T47D (cell line): ENCODE data around the gene OR2AT4.
"Not testable (repeated sequence)": the region's sequence is repeated elsewhere in the genome, so short reads cannot be mapped to it uniquely, and the experiment has no call there.

Experiments used
- DNase-seq, 2 experiments: peaks; one replicate each; pipeline versions ENCODE4 v3.0.0 to v3.0.0-alpha.2; 2011 to 2012; ENCODE audit warnings: low read depth in 1 of 2, low spot score in 1 of 2
- JUND ChIP-seq: IDR thresholded peaks from 2 replicates; pipeline ENCODE4 v1.6.1; 2012; ENCODE audit warnings: low read depth
- in situ Hi-C: cut with HindIII; loops from 2 replicates; pipeline ENCODE4 v1.10.0; 2016; ENCODE audit warnings: low sequenced_read_pairs, low pct_unique_long_range_greater_than_20kb

OR2AT4 gene

DNA sequence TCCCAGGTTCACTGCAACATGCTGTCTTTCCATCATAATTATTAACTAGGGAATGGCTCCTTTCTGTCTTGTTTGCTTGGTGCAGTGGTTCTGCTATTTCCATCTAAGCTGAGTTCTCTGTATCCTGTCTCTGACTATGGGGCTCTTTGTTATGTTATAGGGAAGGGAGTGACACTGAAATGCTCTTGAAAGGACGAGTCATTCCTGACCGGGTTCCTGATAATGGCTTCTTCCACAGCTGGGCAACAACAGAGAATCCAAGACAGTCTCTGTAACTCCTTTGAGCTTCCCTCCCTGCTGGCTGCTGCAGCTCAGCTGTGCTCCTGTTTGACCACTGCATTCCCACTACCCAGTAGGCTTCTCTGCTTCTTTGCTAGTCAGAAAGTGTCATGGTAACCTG is 24.1 kb downstream of the OR2AT4 start:
- no peak for TF ChIP-seq JUND
- in situ Hi-C loops: no loop called here
- DNase-seq: no peak

GRCh38 chr11:75069473-75069872 is 27.2 kb downstream of the OR2AT4 start:
- no peak for DNase-seq
- no peak for TF ChIP-seq JUND
- in situ Hi-C loops: no loop called here

DNA sequence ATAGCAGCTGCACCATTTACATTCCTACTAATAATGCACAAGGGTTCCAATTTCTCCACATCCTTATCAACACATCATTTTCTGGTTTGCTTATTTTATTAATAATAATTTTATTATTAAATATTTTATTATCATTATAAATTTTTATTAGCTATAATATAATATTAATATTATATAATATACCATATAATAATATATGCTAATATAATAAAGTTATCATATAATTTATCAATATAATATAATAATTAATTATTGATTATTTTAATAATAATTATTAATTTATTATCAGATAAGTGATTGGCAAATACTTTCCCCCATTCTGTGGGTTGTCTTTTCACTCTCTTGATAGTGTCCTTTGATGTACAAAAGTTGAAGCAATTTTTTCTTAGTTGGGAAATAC is 27.7 kb downstream of the OR2AT4 start:
- DNase-seq: no peak
- TF ChIP-seq JUND: no peak
- in situ Hi-C loops: no loop called here

DNA sequence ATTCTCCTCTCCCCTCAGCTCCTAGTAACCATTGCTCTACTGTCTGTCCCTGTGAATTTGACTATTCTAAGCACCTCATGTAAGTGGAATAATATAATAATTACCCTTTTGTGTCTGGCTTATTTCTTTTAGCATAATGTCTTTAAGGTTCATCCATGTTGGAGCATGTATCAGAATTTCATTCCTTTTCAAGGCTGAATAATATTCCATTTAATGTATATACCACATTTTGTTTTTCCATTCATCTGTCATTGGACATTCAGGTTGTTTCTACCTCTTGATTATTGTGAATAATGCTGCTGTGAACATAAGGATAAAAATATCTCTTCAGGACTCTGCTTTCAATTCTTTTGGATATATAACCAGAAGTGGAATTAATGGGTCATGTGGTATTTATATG is 28.1 kb downstream of the OR2AT4 start:
- TF ChIP-seq JUND: no peak
- no peak for DNase-seq
- in situ Hi-C loops: no loop called here

- TF ChIP-seq JUND: no peak
- DNase-seq: no peak
- in situ Hi-C loops: no loop called here
Measured at GRCh38 chr11:75066061-75066460, 30.6 kb downstream of the OR2AT4 start.

DNA sequence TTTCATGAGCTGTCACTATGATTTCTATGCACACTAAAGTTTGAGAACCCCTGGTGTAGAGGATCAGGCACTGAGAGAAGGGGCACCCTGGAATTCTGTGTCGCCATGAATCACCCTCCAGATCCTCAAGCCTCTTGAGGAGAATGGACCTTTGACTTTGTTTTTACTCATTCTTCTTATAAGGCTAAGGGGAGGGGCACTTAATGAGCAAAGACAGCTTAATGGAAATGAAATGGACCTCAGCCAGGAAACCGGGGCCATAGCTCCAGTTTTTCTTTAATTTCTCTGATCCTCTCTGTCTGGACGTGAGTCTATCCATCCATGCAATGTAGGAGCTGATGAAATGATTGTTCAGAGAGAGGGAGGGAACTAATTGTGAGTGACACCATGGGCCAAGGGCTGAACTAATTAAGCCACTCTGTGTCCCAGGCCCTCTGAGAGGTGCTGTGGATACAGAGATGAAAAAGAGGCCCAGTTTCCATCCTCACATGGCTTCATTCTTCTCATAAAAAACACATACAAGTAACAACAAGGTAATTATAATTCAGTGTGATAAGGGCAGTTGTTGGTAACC is 32.8 kb downstream of the OR2AT4 start:
- TF ChIP-seq JUND: no peak
- DNase-seq: no peak
- in situ Hi-C loops: no loop called here

GRCh38 chr11:75059299-75059698 is 37.4 kb downstream of the OR2AT4 start:
- no peak for DNase-seq
- in situ Hi-C loops: no loop called here
- no peak for TF ChIP-seq JUND

- no peak for DNase-seq
- in situ Hi-C loops: no loop called here
- TF ChIP-seq JUND: no peak
Measured at GRCh38 chr11:75056814-75057213, 39.9 kb downstream of the OR2AT4 start.

GRCh38 chr11:75055511-75055910 is 41.2 kb downstream of the OR2AT4 start:
- in situ Hi-C loops: no loop called here
- no peak for DNase-seq
- no peak for TF ChIP-seq JUND

DNA sequence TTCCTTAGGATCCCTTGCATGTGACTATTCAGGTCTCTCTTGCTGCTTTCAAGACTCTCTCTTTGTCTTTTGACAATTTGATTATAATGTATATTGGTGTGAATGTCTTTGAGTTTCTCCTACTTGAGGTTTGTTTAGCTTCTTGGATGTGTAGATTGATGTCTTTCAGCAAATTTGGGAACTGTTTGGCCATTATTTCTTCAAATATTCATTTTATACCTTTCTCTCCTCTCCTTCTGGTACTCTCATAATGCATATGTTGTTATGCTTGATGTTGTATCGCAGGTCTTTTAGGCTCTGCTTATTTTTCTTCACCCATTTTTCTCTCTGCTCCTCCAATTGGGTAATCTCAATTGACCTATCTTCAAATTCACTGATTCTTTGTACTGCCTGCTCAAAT is 44.2 kb downstream of the OR2AT4 start:
- in situ Hi-C loops: no loop called here
- DNase-seq: no peak
- no peak for TF ChIP-seq JUND

DNA sequence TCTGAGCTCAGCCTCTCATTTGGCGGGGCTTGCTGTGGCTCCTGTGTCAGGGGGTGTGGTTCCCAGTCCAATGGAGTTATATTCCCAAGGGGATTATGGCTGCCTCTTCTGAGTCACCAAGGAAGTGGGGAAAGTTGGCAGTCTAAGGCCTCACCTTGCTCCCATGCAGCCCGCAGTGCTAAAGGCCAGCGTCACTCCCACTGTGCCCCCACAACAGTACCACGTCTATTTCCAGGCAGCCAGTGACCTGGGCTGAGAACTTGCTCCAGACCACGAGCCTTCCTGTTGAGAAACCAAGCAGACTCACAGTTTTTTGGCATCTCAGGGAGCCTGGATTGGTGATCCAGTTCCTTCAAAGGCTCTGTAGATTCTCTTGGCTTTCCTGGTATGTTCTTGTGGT is 45.6 kb downstream of the OR2AT4 start:
- in situ Hi-C loops: no loop called here
- no peak for DNase-seq
- TF ChIP-seq JUND: no peak

DNA sequence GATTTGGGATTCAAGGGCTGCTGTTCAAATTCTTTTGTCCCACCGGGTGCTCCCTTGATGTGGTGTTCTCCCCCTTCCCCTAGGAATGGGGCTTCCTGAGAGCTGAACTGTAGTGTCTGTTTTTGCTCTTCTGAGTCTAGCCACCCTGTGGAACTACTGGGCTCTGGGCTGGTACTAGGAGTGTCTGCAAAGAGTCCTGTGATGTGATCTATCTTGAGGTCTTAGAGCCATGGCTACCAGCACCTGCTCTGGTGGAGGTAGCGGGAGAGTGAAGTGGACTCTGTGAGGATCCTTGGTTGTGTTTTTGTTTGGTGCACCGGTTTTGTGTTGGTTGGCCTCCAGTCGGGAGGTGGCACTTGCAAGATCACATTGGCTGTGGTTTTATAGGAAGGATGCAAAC is 46.2 kb downstream of the OR2AT4 start:
- no peak for DNase-seq
- in situ Hi-C loops: no loop called here
- no peak for TF ChIP-seq JUND

- in situ Hi-C loops, DNase-seq: not testable (repeated sequence)
Measured at GRCh38 chr11:75049501-75050266, 47.0 kb downstream of the OR2AT4 start.

DNA sequence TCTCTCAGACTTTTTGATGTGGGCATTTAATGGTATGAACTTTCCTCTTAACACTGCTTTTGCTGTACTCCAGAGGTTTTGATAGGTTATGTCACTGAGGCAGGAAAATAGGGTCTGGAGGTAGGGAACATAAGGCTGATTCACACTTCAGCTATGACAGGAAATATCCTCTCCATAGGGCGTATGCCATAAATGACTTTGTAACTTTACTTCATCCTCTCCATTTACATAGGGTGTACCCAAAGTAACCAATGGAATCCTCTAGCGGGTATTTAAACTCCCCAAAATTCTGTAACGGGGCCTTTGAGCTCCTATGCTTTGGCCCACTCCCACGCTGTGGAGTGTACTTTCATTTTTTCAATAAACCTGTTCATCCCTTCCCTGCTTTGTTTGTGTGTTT is 49.5 kb downstream of the OR2AT4 start:
- in situ Hi-C loops: no loop called here
- no peak for DNase-seq
- TF ChIP-seq JUND: no peak

DNA sequence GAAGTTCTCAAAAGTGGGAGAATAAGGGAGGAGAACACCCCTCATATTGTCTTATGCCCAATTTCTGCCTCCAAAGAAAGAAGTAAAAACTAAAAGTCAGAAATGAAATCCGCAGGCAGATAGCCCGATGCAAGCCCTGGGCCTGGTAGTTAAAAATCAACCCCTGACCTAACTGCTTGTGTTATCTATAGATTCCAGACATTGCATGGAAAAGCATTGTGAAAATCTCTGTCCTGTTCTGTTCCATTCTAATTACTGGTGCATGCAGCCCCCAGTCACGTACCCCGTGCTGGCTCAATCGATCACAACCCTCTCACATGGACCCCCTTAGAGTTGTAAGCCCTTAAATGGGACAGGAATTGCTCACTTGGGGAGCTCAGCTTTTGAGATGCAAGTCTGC is 50.0 kb downstream of the OR2AT4 start:
- DNase-seq, in situ Hi-C loops: not testable (repeated sequence)

DNA sequence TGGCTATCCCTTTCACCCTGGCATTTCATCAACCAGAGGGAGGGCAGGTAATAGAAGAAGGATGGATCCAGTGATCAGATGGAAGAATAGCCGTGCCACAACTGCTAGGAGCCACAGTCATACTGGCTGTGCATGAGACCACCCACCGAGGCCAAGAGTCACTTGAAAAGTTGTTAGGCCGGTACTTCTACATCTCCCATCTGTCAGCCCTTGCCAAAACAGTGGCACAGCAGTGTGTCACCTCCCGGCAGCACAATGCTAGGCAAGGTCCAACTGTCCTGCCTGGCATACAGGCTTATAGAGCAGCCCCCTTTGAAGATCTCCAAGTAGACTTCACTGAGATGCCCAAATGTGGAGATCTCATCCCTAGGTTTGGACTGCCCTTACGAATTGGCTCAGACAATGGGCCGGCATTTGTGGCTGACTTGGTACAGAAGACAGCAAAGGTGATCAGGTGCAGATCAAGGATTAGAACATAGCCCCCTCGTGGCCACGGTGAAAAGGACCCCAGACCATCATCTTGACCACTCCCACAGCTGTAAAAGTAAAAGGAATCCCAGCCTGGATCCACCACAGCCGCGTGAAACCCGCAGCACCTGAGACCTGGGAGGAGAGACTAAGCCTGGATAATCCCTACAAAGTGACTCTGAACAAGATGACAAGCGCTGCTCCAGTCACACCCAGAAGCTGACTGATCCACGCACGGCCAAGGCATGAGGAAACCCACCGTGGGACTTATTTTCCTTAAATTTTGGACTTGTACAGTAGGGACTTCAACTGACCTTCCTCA is 52.1 kb downstream of the OR2AT4 start:
- in situ Hi-C loops, DNase-seq: not testable (repeated sequence)

- in situ Hi-C loops, DNase-seq: not testable (repeated sequence)
Measured at GRCh38 chr11:75041821-75042220, 54.9 kb downstream of the OR2AT4 start.
